ENCODE data around the gene RIMBP2.

- TF ChIP-seq CTCF (tag by site-specific recombination; IDR thresholded peaks at IDR 0.05) (no peak), ZNF558 (tag by site-specific recombination; IDR thresholded peaks at IDR 0.05) (no peak), ZNF24 (tag by site-specific recombination; IDR thresholded peaks at IDR 0.05) (no peak), ZNF138 (tag by site-specific recombination; IDR thresholded peaks at IDR 0.05; ENCODE audit: borderline replicate concordance) (no peak), TCF7L2 (IDR thresholded peaks at IDR 0.05; ENCODE audit: borderline replicate concordance, low read depth, low read length) (no peak), ZBTB7A (tag by site-specific recombination; IDR thresholded peaks at IDR 0.05; ENCODE audit: low read depth) (no peak)
- TF ChIP-seq, protein P1, sequence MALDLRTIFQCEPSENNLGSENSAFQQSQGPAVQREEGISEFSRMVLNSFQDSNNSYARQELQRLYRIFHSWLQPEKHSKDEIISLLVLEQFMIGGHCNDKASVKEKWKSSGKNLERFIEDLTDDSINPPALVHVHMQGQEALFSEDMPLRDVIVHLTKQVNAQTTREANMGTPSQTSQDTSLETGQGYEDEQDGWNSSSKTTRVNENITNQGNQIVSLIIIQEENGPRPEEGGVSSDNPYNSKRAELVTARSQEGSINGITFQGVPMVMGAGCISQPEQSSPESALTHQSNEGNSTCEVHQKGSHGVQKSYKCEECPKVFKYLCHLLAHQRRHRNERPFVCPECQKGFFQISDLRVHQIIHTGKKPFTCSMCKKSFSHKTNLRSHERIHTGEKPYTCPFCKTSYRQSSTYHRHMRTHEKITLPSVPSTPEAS (tag by site-specific recombination; IDR thresholded peaks at IDR 0.05): no peak
- TF ChIP-seq, protein P2, sequence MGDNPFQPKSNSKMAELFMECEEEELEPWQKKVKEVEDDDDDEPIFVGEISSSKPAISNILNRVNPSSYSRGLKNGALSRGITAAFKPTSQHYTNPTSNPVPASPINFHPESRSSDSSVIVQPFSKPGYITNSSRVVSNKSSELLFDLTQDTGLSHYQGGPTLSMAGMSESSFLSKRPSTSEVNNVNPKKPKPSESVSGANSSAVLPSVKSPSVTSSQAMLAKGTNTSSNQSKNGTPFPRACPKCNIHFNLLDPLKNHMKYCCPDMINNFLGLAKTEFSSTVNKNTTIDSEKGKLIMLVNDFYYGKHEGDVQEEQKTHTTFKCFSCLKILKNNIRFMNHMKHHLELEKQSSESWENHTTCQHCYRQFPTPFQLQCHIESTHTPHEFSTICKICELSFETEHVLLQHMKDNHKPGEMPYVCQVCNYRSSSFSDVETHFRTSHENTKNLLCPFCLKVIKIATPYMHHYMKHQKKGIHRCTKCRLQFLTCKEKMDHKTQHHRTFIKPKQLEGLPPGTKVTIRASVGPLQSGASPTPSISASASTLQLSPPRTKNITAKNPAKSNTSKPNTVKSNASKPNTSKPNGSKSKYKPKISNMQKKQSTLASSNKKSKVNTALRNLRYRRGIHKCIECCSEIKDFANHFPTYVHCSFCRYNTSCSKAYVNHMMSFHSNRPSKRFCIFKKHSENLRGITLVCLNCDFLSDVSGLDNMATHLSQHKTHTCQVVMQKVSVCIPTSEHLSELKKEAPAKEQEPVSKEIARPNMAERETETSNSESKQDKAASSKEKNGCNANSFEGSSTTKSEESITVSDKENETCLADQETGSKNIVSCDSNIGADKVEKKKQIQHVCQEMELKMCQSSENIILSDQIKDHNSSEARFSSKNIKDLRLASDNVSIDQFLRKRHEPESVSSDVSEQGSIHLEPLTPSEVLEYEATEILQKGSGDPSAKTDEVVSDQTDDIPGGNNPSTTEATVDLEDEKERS (tag by site-specific recombination; IDR thresholded peaks at IDR 0.05): no peak
Measured at GRCh38 chr12:130591736-130592135, 124.4 kb downstream of the RIMBP2 start.

Measured in HEK293 (cell line).